H1 (cell line): ENCODE data around the gene LRRC74B. TPM values are rescaled to one million over a fixed set of nuclear protein-coding genes. Genes with fewer than 3 reads are reported as not detected.

Source experiments
- CTCF ChIA-PET: fragments of 300-600 bp; sonication (Branson Sonifier 250); formaldehyde crosslinking; loops from one replicate; lab custom pipeline; 2021; ENCODE audit not compliant: partially characterized antibody; lab: Charles Lee
- POLR2A ChIA-PET: fragments of 300-600 bp; sonication (Branson Sonifier 250); formaldehyde crosslinking; loops from one replicate; lab custom pipeline; 2021; ENCODE audit warnings: inconsistent platforms; ENCODE audit not compliant: partially characterized antibody; lab: Charles Lee
- DNase-seq, 2 experiments: peaks; one replicate each; pipeline versions ENCODE4 v3.0.0 to v3.0.0-alpha.2; 2010 to 2022; ENCODE audit warnings: low spot score in 2 of 2, low read depth in 1 of 2, mixed read lengths in 1 of 2
- FAIRE-seq: peaks from 2 replicates; lab custom pipeline; 2011; peaks lifted over from hg19 to GRCh38; lab: Jason Lieb, UNC
- H2AFZ ChIP-seq: 2 replicates; pipeline ENCODE4 v1.8.1; 2012; ENCODE audit warnings: low read length, inconsistent platforms
- H2AK5ac ChIP-seq: 2 replicates; pipeline ENCODE4 v1.6.1; 2013; ENCODE audit warnings: low read depth, low read length
- H2BK120ac ChIP-seq: replicated peaks from 2 replicates; pipeline ENCODE3; 2013; ENCODE audit warnings: low read depth, low read length, inconsistent platforms
- H2BK12ac ChIP-seq: 2 replicates; pipeline ENCODE4 v1.6.1; 2013; ENCODE audit warnings: low read depth, low read length
- H2BK15ac ChIP-seq: 2 replicates; pipeline ENCODE4 v1.6.1; 2013; ENCODE audit warnings: low read length
- H2BK20ac ChIP-seq: 2 replicates; pipeline ENCODE4 v1.6.1; 2013; ENCODE audit warnings: low read length
- H2BK5ac ChIP-seq: 2 replicates; pipeline ENCODE4 v1.6.1; 2013; ENCODE audit warnings: low read depth, low read length
- H3K14ac ChIP-seq: 2 replicates; pipeline ENCODE4 v1.6.1; 2013; ENCODE audit warnings: inconsistent platforms; ENCODE audit not compliant: insufficient read length
- H3K18ac ChIP-seq: 2 replicates; pipeline ENCODE4 v1.6.1; 2013; ENCODE audit warnings: low read length; ENCODE audit errors: extremely low read depth
- H3K23ac ChIP-seq: 2 replicates; pipeline ENCODE4 v1.6.1; 2013; ENCODE audit warnings: inconsistent platforms; ENCODE audit not compliant: insufficient read length
- H3K23me2 ChIP-seq: 2 replicates; pipeline ENCODE4 v1.6.1; 2013; ENCODE audit warnings: low read depth, low read length
- H3K27ac ChIP-seq: 2 replicates; pipeline ENCODE4 v1.6.1; 2011; ENCODE audit warnings: low read depth, low read length, inconsistent platforms
- H3K27me3 ChIP-seq, 4 experiments: replicated peaks in 1 of 4; 1 replicate in 1 of 4; 2 replicates in 3 of 4; pipeline versions ENCODE4 v1.6.1 to v1.8.1; 2011 to 2013; ENCODE audit warnings: low read length in 3 of 4, mild to moderate bottlenecking in 3 of 4, inconsistent platforms in 2 of 4, mixed read lengths in 2 of 4, moderate library complexity in 1 of 4; ENCODE audit not compliant: control insufficient read depth in 3 of 4, insufficient read depth in 3 of 4; ENCODE audit errors: extremely low read depth in 1 of 4
- H3K36me3 ChIP-seq, 4 experiments: 2 replicates each; pipeline versions ENCODE4 v1.6.1 to v1.8.1; 2011 to 2013; ENCODE audit warnings: mild to moderate bottlenecking in 4 of 4, low read length in 3 of 4, moderate library complexity in 2 of 4, control low read depth in 1 of 4, inconsistent platforms in 1 of 4; ENCODE audit not compliant: insufficient read depth in 4 of 4, control insufficient read depth in 2 of 4
- H3K4ac ChIP-seq: replicated peaks from 2 replicates; pipeline ENCODE3; 2013; ENCODE audit warnings: low read length, low read depth, mixed read lengths, inconsistent platforms; ENCODE audit not compliant: insufficient read length
- H3K4me1 ChIP-seq, 4 experiments: replicated peaks in 1 of 4; 1 replicate in 1 of 4; 2 replicates in 3 of 4; pipeline versions ENCODE4 v1.6.1 to v1.8.1; 2011 to 2013; ENCODE audit warnings: low read length in 3 of 4, inconsistent platforms in 2 of 4, mixed read lengths in 1 of 4; ENCODE audit not compliant: insufficient read depth in 4 of 4, control insufficient read depth in 3 of 4
- H3K4me2 ChIP-seq, 2 experiments: 2 replicates each; pipeline versions ENCODE4 v1.6.1 to v1.8.1; 2011 to 2013; ENCODE audit warnings: low read depth in 2 of 2, low read length in 2 of 2, control low read depth in 1 of 2, inconsistent platforms in 1 of 2, mild to moderate bottlenecking in 1 of 2; ENCODE audit not compliant: insufficient read depth in 1 of 2
- H3K4me3 ChIP-seq, 4 experiments: fragments of 200-600, 300-600 bp in 1 of 4; sonication (generic), shearing (Covaris generic), sonication (Bioruptor Twin) in 1 of 4; 2 replicates each; pipeline versions ENCODE4 v1.5.1 to v1.8.1; 2011 to 2016; ENCODE audit warnings: low read length in 4 of 4, low read depth in 3 of 4, control low read depth in 2 of 4, inconsistent platforms in 2 of 4, mild to moderate bottlenecking in 2 of 4, mixed read lengths in 1 of 4, moderate library complexity in 1 of 4; ENCODE audit not compliant: insufficient read depth in 2 of 4; ENCODE audit errors: extremely low read depth in 1 of 4
- H3K56ac ChIP-seq: replicated peaks from 2 replicates; pipeline ENCODE3; 2013; ENCODE audit warnings: low read depth, mild to moderate bottlenecking, mixed read lengths, low read length, inconsistent platforms; ENCODE audit not compliant: insufficient read length
- H3K79me1 ChIP-seq: 2 replicates; pipeline ENCODE4 v1.6.1; 2013; ENCODE audit warnings: low read depth, low read length, control low read depth
- H3K79me2 ChIP-seq, 2 experiments: 2 replicates each; pipeline versions ENCODE4 v1.6.1 to v1.8.1; 2012 to 2013; ENCODE audit warnings: low read length in 2 of 2, mild to moderate bottlenecking in 2 of 2, inconsistent platforms in 1 of 2; ENCODE audit not compliant: insufficient read depth in 2 of 2, control insufficient read depth in 1 of 2
- H3K9ac ChIP-seq, 4 experiments: replicated peaks in 1 of 4; 1 replicate in 1 of 4; 2 replicates in 3 of 4; pipeline versions ENCODE4 v1.6.1 to v1.8.1; 2011 to 2013; ENCODE audit warnings: low read depth in 3 of 4, low read length in 3 of 4, control low read depth in 2 of 4, mild to moderate bottlenecking in 2 of 4, moderate library complexity in 2 of 4, inconsistent platforms in 1 of 4; ENCODE audit errors: extremely low read depth in 1 of 4
- H3K9me3 ChIP-seq, 2 experiments: 2 replicates each; pipeline versions ENCODE4 v1.6.1 to v1.8.1; 2012 to 2013; ENCODE audit warnings: mild to moderate bottlenecking in 2 of 2, moderate library complexity in 2 of 2, control low read depth in 1 of 2, inconsistent platforms in 1 of 2, low read depth in 1 of 2, low read length in 1 of 2, mixed read lengths in 1 of 2; ENCODE audit not compliant: insufficient read depth in 2 of 2
- H4K20me1 ChIP-seq, 2 experiments: replicated peaks in 1 of 2; 2 replicates each; pipeline versions ENCODE3 to v1.8.1; 2011 to 2013; ENCODE audit warnings: inconsistent platforms in 2 of 2, low read length in 2 of 2, mild to moderate bottlenecking in 1 of 2; ENCODE audit not compliant: insufficient read depth in 2 of 2, control insufficient read depth in 1 of 2
- H4K5ac ChIP-seq: 2 replicates; pipeline ENCODE4 v1.6.1; 2013; ENCODE audit warnings: low read length, low read depth, mixed read lengths, inconsistent platforms; ENCODE audit not compliant: insufficient read length
- H4K8ac ChIP-seq: 2 replicates; pipeline ENCODE4 v1.8.0; 2013; ENCODE audit warnings: mild to moderate bottlenecking, moderate library complexity, low read length, inconsistent platforms; ENCODE audit not compliant: insufficient read depth; ENCODE audit errors: extremely low read depth
- H4K91ac ChIP-seq: replicated peaks from 2 replicates; pipeline ENCODE3; 2013; ENCODE audit warnings: low read length, mixed read lengths, inconsistent platforms; ENCODE audit not compliant: insufficient read length
- ASH2L ChIP-seq: fragments of 200-600, 300-600 bp; sonication (generic); IDR thresholded peaks from one replicate; pipeline ENCODE4 v1.7.1; 2017; ENCODE audit warnings: low read length
- BCL11A ChIP-seq, 2 experiments: IDR thresholded peaks; one replicate each; pipeline ENCODE4 v1.6.1; 2011; ENCODE audit warnings: low read depth in 2 of 2, low read length in 2 of 2, mild to moderate bottlenecking in 2 of 2
- CBX5 ChIP-seq: fragments of 300-800, 300-1000 bp; sonication (generic); IDR thresholded peaks from 2 replicates; pipeline ENCODE4 v1.7.1; 2016; ENCODE audit warnings: antibody characterized with exemption, low read length, low read depth
- CEBPB ChIP-seq: IDR thresholded peaks from 2 replicates; pipeline ENCODE4 v1.6.1; 2012; ENCODE audit warnings: low read depth, low read length
- PHF8 ChIP-seq: fragments of 200-600 bp; sonication (generic); conservative IDR thresholded peaks from 2 replicates; pipeline ENCODE4 v1.7.1; 2012; ENCODE audit warnings: low read depth, mild to moderate bottlenecking, inconsistent platforms, low read length, moderate library complexity
- SP1 ChIP-seq: IDR thresholded peaks from 2 replicates; pipeline ENCODE4 v1.6.1; 2011; ENCODE audit warnings: low read depth, low read length
- SP2 ChIP-seq: IDR thresholded peaks from 2 replicates; pipeline ENCODE4 v1.6.1; 2012; ENCODE audit warnings: mild to moderate bottlenecking, low read length, inconsistent platforms
- SUZ12 ChIP-seq: fragments of 200-600 bp; sonication (generic); IDR thresholded peaks from 2 replicates; pipeline ENCODE4 v1.6.1; 2012; ENCODE audit warnings: mild to moderate bottlenecking, inconsistent platforms, low read length, moderate library complexity, mixed read lengths
- WGBS, 2 experiments: shearing (Covaris generic) in 1 of 2; methylation state at CpG; one replicate each; pipeline versions ENCODE4 v1.1.6 to v1.1.7; 2013 to 2015; ENCODE audit warnings: low lambda C conversion rate in 2 of 2, mixed read lengths in 2 of 2, inconsistent platforms in 1 of 2, low coverage in 1 of 2, missing lambda C conversion rate in 1 of 2; ENCODE audit not compliant: insufficient replicate concordance in 2 of 2, insufficient coverage in 1 of 2, insufficient read length in 1 of 2; ENCODE audit errors: extremely low coverage in 1 of 2, missing lambda C conversion rate in 1 of 2; 5-methylcytosine and 5-hydroxymethylcytosine counted together
- polyA plus RNA-seq, 7 experiments: library from polyadenylated mRNA; depleted of rRNA in 3 of 7; stranded (reverse) in 5 of 7; unstranded in 2 of 7; fragments of >200 nt in 5 of 7; fragments of 200-250 nt in 2 of 7; gene quantifications; 1 replicate in 5 of 7; 2 replicates in 1 of 7; 4 replicates in 1 of 7; pipeline versions ENCODE4 v1.2.1 to v1.2.3, GENCODE V29; 2011 to 2013; ENCODE audit warnings: missing spikeins in 2 of 7, mixed read lengths in 2 of 7
- total RNA-seq: library from RNA; stranded (reverse); fragmentation: NEBNext Ultra II Directional; extraction: Animal tissue kit (Norgen Biotek cat#: 25700); gene quantifications from 2 replicates; pipeline ENCODE4 v1.2.1, GENCODE V29; 2021
- TF ChIP-seq, protein P1 (sequence below), 3 experiments: IDR thresholded peaks; 1 replicate in 2 of 3; 2 replicates in 1 of 3; pipeline versions ENCODE4 v1.5.1 to v1.6.1; 2011; ENCODE audit warnings: low read length in 3 of 3, mild to moderate bottlenecking in 3 of 3, inconsistent platforms in 2 of 3, low read depth in 1 of 3, moderate library complexity in 1 of 3; ENCODE audit not compliant: insufficient read depth in 1 of 3; ENCODE audit errors: control extremely low read depth in 1 of 3
- TF ChIP-seq, protein P2 (sequence below): IDR thresholded peaks from 2 replicates; pipeline ENCODE4 v1.6.1; 2012; ENCODE audit warnings: inconsistent platforms

The LRRC74B gene
- total and polyA plus RNA-seq, 2 of the 8 experiments (the other 6 are each of a cell fraction or from before 2014, with no cell fraction given) = not detected

DNA sequence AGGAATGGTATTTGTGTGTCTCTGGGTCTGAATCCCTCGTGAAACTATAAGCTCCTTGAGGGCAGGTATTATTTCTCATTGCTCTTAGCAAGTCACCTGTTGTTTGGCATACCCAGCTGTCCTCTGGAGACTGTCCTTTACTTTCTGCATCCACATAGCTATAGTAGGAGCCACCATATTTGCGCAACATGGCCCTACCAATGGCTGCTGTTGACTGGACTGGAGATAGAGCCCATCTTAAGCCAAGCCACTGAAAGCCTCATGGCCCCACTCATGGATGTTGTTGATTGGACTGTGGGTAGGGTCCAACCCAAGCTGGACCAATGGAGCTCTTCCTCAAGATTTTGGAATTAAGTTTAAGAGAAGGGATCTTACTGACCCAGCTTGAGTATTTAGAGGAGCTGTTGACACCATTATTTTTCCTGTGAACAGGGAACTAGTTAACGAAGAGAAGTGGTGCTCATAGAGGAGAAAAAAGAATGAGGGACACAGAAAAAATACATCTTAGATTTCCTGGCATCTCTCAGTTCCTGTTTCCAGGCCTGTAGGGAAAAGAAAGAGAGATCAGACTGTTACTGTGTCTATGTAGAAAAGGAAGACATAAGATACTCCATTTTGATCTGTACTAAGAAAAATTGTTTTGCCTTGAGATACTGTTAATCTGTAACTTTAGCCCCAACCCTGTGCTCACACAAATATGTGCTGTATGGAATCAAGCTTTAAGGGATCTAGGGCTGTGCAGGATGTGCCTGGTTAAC, 47.2 kb downstream of the LRRC74B start:
- no peak overlapping the region for H3K4me3 ChIP-seq
- H4K91ac ChIP-seq = no peak overlapping the region
- ChIA-PET CTCF (interaction anchor here (0.6 to 1.4 kb wide), 3 partner anchors 10 to 121 kb away, joined by 3 to 7 read pairs (median 4); no protein-coding TSS in a partner anchor), POLR2A (no interaction called here)
- H4K8ac ChIP-seq = no peak overlapping the region
- no peak overlapping the region for H2BK20ac ChIP-seq
- no peak overlapping the region for H3K56ac ChIP-seq
- FAIRE-seq (no peak), DNase-seq (peak in 1 of 2 experiments; percentile 4)
- no peak overlapping the region for H2BK15ac ChIP-seq
- H4K5ac ChIP-seq = no peak overlapping the region
- H3K4me2 ChIP-seq = no peak overlapping the region
- no peak overlapping the region for H2BK12ac ChIP-seq
- H3K79me2 ChIP-seq = no peaks in the 10 kb centered on the region
- H2BK120ac ChIP-seq = no peak overlapping the region
- 0 out of 7 replicates have a peak, but pooled peaks cover 0 to 3% (median 0%) of the 10 kb centered on the region in 4 experiments for H3K27me3 ChIP-seq
- no peaks in the 10 kb centered on the region for H3K36me3 ChIP-seq
- no peak overlapping the region for H2AFZ ChIP-seq
- H3K9me3 ChIP-seq = no peaks in the 10 kb centered on the region
- H3K23me2 ChIP-seq = no peaks in the 10 kb centered on the region
- H2AK5ac ChIP-seq = no peak overlapping the region
- WGBS, 2 experiments = 87% methylated on average over 3 of the region's 3 CpGs; no CpG with 5 or more reads in 1 of the 2 experiments
- no peak overlapping the region for H3K27ac ChIP-seq
- H3K9ac ChIP-seq = no peak overlapping the region
- no peak overlapping the region for H3K14ac ChIP-seq
- no peaks in the 10 kb centered on the region for H4K20me1 ChIP-seq
- H3K79me1 ChIP-seq = no peaks in the 10 kb centered on the region
- no peak overlapping the region for H3K4ac ChIP-seq
- no peaks in the 10 kb centered on the region for H3K4me1 ChIP-seq
- H3K18ac ChIP-seq = no peak overlapping the region
- H3K23ac ChIP-seq = no peak overlapping the region
- H2BK5ac ChIP-seq = no peak overlapping the region
- TF ChIP-seq BCL11A (IDR thresholded peaks at IDR 0.05; ENCODE audit: low read depth in 2 of 2, low read length in 2 of 2) = no peak
- TF ChIP-seq, protein P1, sequence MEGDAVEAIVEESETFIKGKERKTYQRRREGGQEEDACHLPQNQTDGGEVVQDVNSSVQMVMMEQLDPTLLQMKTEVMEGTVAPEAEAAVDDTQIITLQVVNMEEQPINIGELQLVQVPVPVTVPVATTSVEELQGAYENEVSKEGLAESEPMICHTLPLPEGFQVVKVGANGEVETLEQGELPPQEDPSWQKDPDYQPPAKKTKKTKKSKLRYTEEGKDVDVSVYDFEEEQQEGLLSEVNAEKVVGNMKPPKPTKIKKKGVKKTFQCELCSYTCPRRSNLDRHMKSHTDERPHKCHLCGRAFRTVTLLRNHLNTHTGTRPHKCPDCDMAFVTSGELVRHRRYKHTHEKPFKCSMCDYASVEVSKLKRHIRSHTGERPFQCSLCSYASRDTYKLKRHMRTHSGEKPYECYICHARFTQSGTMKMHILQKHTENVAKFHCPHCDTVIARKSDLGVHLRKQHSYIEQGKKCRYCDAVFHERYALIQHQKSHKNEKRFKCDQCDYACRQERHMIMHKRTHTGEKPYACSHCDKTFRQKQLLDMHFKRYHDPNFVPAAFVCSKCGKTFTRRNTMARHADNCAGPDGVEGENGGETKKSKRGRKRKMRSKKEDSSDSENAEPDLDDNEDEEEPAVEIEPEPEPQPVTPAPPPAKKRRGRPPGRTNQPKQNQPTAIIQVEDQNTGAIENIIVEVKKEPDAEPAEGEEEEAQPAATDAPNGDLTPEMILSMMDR (IDR thresholded peaks at IDR 0.05; ENCODE audit: control extremely low read depth in 1 of 3, insufficient read depth in 1 of 3, low read depth in 1 of 3, low read length in 3 of 3) = no peak
- no peak for TF ChIP-seq SUZ12
- TF ChIP-seq SP1 = no peak
- no peak for TF ChIP-seq CEBPB
- no peak for TF ChIP-seq PHF8
- TF ChIP-seq ASH2L = no peak
- TF ChIP-seq SP2 = no peak
- no peak for TF ChIP-seq CBX5
- TF ChIP-seq, protein P2, sequence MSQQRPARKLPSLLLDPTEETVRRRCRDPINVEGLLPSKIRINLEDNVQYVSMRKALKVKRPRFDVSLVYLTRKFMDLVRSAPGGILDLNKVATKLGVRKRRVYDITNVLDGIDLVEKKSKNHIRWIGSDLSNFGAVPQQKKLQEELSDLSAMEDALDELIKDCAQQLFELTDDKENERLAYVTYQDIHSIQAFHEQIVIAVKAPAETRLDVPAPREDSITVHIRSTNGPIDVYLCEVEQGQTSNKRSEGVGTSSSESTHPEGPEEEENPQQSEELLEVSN = no peak
